Liver (tissue), 3 donors: ENCODE data around the gene PPP2R5C.

Experiments used
- HNF4G ChIP-seq: IDR thresholded peaks from 2 replicates; pipeline ENCODE4 v1.6.1; 2016; ENCODE audit warnings: antibody characterized with exemption
- RXRA ChIP-seq, 2 donors: IDR thresholded peaks; 2 replicates each; pipeline ENCODE4 v1.6.1; 2017 to 2018; ENCODE audit warnings: antibody characterized with exemption in 2 of 2, mild to moderate bottlenecking in 1 of 2
- TAF1 ChIP-seq: conservative IDR thresholded peaks from 2 replicates; pipeline ENCODE4 v1.6.1; 2016; ENCODE audit warnings: antibody characterized with exemption, mild to moderate bottlenecking
- TF ChIP-seq, protein P1 (sequence below): fragments of 150-350 bp; IDR thresholded peaks from 2 replicates; pipeline ENCODE4 v1.5.1; 2017; ENCODE audit warnings: improper control_type of control experiment, low read depth, low read length; ENCODE audit not compliant: missing input control
- TF ChIP-seq, protein P2 (sequence below): IDR thresholded peaks from 2 replicates; pipeline ENCODE4 v1.6.1; 2016; ENCODE audit warnings: antibody characterized with exemption
- TF ChIP-seq, protein P3 (sequence below): IDR thresholded peaks from 2 replicates; pipeline ENCODE4 v1.6.1; 2016; ENCODE audit warnings: antibody characterized with exemption, mild to moderate bottlenecking
- donor health status: healthy.
- donor health status: healthy.

DNA sequence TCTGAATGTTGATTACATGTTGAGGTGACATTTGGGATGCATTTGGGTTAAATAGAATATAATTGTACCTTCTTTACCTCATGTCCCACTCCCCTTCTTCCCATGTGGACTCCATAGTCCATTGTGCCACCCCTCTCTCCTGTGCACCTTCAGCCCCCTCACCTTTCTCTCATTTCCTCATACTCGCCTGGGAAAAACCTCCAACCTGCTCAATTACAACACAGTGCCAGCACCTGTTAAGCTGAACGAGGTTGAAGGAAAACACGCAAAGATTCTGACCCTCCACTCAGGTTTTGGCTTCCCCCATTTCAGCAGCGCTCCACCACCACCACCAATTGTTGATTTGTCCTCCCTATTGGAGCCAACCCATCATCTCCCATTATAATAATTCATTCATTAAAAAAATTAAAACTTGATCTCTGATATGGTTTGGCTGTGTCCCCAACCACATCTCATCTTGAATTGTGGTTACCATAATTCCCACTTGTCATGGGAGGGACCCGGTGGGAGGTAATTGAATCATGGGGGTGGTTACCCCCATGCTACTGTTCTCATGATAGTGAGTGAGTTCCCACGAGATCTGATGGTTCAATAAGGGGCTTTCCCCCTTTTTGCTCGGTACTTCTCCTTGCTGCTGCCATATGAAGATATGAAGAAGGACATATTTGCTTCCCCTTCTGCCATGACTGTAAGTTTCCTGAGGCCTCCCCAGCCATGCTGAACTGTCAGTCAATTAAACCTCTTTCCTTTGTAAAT is 33.7 kb upstream of the PPP2R5C start:
- TF ChIP-seq, protein P1, sequence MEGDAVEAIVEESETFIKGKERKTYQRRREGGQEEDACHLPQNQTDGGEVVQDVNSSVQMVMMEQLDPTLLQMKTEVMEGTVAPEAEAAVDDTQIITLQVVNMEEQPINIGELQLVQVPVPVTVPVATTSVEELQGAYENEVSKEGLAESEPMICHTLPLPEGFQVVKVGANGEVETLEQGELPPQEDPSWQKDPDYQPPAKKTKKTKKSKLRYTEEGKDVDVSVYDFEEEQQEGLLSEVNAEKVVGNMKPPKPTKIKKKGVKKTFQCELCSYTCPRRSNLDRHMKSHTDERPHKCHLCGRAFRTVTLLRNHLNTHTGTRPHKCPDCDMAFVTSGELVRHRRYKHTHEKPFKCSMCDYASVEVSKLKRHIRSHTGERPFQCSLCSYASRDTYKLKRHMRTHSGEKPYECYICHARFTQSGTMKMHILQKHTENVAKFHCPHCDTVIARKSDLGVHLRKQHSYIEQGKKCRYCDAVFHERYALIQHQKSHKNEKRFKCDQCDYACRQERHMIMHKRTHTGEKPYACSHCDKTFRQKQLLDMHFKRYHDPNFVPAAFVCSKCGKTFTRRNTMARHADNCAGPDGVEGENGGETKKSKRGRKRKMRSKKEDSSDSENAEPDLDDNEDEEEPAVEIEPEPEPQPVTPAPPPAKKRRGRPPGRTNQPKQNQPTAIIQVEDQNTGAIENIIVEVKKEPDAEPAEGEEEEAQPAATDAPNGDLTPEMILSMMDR, result no peak
- TF ChIP-seq HNF4G (no peak), TAF1 (no peak), RXRA (IDR thresholded peaks at IDR 0.05) (no peak)
- TF ChIP-seq, protein P2, sequence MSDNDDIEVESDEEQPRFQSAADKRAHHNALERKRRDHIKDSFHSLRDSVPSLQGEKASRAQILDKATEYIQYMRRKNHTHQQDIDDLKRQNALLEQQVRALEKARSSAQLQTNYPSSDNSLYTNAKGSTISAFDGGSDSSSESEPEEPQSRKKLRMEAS, result no peak
- TF ChIP-seq, protein P3, sequence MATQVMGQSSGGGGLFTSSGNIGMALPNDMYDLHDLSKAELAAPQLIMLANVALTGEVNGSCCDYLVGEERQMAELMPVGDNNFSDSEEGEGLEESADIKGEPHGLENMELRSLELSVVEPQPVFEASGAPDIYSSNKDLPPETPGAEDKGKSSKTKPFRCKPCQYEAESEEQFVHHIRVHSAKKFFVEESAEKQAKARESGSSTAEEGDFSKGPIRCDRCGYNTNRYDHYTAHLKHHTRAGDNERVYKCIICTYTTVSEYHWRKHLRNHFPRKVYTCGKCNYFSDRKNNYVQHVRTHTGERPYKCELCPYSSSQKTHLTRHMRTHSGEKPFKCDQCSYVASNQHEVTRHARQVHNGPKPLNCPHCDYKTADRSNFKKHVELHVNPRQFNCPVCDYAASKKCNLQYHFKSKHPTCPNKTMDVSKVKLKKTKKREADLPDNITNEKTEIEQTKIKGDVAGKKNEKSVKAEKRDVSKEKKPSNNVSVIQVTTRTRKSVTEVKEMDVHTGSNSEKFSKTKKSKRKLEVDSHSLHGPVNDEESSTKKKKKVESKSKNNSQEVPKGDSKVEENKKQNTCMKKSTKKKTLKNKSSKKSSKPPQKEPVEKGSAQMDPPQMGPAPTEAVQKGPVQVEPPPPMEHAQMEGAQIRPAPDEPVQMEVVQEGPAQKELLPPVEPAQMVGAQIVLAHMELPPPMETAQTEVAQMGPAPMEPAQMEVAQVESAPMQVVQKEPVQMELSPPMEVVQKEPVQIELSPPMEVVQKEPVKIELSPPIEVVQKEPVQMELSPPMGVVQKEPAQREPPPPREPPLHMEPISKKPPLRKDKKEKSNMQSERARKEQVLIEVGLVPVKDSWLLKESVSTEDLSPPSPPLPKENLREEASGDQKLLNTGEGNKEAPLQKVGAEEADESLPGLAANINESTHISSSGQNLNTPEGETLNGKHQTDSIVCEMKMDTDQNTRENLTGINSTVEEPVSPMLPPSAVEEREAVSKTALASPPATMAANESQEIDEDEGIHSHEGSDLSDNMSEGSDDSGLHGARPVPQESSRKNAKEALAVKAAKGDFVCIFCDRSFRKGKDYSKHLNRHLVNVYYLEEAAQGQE, result no peak
